ENCODE data around the gene APPL1.
"Not testable (repeated sequence)": the region's sequence is repeated elsewhere in the genome, so short reads cannot be mapped to it uniquely, and the experiment has no call there.

APPL1 gene

DNA sequence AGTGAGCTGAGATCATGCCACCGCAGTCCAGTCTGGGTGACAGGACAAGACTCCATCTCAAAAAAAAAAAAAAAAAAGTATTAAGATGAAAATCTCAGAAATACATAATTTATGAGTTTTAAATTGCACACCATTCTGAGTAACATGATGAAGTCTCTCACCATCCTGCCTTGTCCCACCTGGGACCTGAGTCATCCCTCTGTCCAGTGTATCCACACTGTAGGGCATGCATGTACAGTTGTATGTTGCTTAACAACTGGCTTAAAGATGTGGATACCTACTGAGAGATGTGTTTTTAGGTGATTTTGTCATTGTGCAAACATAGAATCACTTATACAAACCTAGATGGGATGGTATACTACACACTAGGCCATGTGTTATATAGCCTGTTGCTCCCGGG lies 47.9 kb downstream of the APPL1 start:
- DNase-seq = no peak

DNA sequence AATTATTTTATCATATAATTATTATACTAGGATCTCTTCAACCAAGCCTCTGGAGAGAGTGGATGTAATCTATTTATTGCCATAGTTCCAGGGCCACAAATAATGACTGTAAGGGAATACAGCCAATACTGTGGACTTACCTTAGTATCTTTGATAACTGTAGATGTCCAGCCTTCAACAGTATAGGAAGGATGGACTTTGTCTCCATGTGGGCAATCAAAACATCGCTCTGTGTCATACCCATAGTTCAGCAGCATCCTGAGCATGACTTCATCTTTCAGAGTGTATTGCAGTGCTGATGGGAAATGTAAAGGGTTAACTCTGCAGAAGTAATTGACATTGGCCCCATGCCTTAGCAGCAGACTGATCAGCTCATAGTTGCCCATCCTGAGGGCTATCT lies 50.7 kb downstream of the APPL1 start:
- no peak for DNase-seq

DNA sequence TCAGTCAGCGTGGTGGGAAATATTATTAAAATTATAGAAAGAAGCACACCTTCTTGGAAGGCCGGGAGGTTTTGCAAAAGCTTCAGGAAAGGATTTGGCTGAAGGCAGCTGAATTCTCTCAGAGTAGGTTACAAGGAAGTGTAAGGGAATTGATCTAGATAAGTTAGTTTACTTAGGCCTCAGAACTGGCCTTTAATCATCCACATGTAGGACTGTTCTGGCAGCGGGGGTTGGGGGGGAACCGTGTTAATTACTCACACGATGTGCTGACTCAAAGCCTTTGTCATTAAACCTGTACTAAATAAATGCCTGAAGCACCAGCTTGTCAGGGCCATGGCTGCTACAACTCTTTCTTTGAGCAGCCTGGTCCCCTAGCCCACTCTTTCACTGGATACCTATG lies 52.2 kb downstream of the APPL1 start:
- DNase-seq = no peak

DNA sequence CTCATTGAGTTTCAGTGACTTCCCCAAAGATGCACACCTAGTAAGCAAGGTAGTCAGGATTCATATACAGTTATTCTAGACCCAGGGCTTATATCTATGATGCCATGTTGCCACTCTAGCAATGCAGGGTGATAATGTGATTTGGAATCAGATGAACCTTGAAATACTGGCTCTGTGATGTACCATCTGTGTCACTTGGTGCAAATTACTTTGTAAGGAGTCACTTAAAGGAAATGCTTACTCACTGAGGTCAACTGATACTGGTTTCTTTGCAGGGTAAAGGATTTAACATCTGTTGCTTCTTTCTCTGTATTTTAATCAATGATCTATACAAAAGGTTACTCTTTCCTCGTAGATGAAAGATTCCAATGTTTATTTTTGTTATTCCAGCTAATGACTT lies 54.2 kb downstream of the APPL1 start:
- DNase-seq = no peak

DNA sequence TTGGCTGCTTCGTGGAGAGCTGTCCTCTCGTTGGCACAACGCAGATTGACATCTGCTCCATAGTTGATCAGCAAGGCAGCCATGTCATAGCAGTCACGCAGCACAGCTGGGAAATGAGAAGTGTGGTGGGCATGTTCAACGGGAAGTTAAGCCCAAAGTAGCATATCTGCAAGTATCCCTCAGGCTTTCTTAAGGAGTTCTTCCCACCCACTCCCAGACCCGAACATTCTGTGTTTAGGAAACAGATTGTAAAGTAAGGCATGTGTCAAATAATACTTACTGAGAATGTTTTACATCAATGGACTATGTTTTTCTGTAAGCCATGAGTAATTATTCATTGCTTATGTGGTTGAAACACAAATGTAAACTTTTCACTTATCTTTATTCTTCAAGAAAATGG lies 55.8 kb downstream of the APPL1 start:
- no peak for DNase-seq

DNA sequence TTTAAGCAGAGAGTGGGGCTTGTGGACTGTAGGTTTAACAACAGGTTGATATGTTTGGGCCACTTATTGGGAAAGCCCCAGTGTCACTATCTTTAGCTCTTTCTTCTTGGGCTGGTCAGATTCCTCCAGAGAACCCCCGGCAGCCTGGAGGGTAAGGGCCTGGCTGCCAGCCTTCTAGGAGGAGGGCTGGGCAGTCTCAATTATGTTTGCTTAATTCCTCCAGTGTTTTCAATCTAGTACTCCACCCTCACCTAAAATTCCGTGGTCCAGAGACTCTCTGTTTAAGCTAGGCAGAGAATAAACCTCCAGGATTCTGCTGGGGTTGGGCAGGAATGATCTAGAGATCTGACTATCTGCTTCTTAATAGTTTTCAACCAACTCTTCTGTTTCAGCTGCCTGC lies 59.7 kb downstream of the APPL1 start:
- no peak for DNase-seq

DNA sequence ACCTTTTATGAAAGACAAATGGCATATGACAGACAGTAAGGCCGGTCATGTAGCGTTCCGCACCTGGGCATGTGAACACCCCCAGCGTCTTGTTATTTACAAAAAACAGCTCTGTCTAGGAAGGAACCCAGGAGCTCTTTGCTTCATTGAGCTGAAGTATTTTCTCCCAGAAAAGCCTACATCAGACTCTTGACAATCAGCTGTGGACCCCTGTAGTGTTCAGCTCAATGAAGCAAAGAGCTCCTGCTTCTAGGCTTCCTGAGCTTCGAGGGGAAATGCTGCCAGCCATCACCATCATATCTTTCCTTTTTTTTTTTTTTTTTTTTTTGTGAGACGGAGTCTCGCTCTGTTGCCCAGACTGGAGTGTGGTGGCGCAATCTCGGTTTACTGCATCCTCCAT lies 60.9 kb downstream of the APPL1 start:
- DNase-seq = no peak

DNA sequence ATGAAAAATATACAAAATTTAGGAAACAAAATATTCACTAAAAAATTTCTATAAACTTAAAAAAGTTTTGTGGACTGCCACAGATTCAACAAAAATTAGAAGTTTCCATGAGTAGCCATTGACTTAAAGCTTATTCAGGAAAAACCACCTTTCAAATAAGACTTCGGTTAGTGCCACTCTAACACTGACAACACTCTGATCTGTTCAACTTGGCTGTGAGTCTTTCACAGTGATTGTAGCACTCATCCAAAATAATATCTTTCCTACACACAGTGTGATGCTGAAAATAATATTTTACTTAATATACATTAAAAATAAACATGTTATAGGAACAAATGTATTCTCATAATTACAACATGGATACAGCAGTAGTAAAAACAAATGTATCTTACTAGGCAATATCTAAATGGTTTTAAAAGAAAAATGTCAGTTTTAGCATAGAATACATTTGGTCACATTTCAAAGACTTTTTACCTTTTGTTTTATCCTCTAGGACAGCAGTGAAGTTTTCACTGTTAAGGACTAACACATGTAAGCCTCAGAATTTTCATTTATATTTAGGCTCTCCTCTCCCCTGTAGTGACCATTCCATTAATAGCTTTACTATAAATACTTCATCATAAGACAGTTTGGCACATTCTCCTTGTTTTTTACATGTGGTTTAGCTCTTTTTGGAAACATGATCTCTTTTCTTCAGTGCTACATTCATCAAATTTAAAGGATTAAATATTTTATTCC lies 64.8 kb downstream of the APPL1 start, which contains the start of gene ASB14:
Gene ASB14, minus strand, starts transcription at position 527 of the 738 bp plus-strand sequence. CDS start 652 bp downstream, outside the sequence.
- DNase-seq = no peak

DNA sequence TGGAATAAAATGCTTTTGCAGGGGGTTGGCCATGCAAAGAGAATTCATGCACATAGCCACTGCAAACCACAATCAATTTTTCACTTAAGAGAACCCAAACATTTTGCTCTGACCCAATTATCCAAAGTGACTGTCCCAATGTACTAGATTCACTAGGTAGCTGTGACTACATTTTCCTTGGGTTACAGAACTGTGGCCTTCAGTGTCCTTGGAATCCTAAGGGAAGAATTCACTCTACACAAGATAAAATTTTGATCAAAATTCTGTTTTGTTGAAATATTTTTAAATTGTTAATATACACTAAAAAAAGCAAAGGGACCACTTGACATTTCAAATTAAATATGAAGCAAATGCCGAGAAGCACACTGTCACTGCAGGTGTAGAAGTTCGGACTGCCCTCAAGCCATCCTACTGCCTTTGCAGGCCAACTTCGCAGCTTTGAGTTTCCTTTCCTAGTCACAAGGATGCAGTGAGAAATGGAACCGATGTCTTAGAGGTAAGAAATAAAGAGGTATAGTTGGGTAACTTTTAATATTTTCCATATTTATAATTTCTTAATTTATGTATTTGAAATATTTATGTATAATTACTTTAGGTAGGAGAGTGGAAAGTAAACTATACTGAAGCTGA lies 65.5 kb downstream of the APPL1 start:
- DNase-seq = no peak

DNA sequence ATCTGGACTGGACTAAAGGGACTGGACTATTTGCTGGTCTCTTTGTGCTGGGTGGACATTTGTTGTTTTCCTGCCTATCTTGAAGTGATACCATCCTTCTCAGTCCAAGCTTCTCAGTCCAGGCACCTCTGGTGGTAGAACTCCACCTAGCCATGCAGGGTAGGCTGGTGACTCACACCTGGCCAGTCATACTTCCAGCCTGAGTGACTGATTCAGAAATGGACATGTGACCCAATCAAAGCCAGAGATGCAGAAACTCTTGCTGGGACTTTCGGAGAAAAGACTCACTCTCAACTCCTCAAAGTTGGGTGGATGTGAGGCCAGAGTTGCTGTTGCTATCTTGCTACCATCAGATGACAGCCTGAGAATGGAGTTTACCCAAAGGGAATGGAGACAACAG lies 70.5 kb downstream of the APPL1 start:
- DNase-seq = no peak

DNA sequence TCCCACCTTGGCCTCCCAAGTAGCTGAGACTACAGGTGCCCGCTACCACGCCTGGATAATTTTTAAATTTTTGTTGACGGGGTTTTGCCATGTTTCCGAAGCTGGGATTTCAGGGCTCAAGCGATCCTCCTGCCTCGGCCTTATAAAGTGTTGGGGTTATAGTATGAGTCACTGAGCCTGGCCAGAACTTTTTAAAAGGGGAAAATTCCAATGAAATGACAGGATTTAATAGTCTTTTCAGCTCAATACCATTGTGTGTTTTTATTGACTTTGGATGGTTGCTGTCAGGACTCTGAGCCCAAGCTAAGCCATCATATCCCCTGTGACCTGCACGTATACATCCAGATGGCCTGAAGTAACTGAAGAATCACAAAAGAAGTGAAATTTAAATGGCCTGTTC lies 76.0 kb downstream of the APPL1 start:
- not testable (repeated sequence) for DNase-seq

DNA sequence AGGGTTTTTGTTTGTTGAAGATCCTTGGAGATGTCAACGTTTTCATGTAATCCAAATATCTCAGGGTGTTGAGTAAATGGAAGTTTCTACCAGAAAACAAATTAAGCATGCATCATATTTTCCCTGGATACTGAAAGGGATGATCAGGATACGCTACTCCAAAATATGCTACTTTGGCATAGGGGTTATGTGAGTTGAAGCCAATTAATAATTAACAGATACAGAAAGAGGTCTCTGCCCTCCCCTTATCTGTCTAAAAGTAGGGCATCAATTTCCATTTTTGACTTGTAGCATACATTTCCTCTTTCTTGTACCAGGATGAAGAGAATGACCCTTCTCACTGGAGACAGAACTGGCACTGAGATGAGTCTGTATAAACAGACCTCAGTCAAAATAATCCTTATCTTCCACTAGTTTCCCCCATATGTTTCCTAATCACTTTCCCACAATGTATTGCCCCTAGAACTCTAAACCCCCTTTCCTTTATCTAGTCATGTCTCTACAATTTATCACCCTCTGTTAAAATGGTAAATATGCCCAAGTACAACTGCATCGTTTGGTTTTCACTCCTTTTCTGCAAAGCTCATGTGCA lies 82.3 kb downstream of the APPL1 start:
- no peak for DNase-seq

DNA sequence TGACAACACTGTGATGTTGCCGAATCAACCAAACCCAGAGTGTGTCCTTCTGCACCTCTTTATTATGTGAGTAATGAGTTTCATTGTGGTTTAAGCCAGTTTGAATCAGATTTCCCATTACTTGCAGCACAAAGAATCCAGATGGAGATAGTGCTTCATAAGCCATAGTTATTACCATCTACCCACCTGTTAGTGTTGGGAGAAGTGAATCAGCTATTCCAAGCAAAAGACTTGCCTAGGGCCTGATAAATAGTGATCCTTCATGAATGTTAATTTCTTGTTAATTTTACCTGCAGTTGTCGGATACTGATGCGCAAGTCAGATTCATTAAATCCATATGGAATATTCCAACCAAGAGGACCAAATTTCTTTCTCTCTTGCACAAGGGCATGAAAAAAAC lies 86.7 kb downstream of the APPL1 start:
- no peak for DNase-seq
